Right atrium auricular region (tissue), 2 donors: ENCODE results near the gene OLFML2B. TPM values are rescaled to one million over a fixed set of nuclear protein-coding genes. Genes with fewer than 3 reads are reported as not detected.

Experiments
- DNase-seq: peaks from one replicate; pipeline ENCODE4 v3.0.0-alpha.2; 2019; ENCODE audit warnings: low spot score
- H3K27ac ChIP-seq, 2 donors: fragments of 200-600 bp; sonication (generic); 1 replicate in 1 of 2; 2 replicates in 1 of 2; pipeline ENCODE4 v1.5.1; 2016 to 2019
- H3K27me3 ChIP-seq, 2 donors: fragments of 200-600 bp; sonication (generic); one replicate each; pipeline versions ENCODE4 v1.5.1 to v1.6.0; 2017 to 2019
- H3K36me3 ChIP-seq: fragments of 200-600 bp; sonication (generic); one replicate; pipeline ENCODE4 v1.5.1; 2016
- H3K4me1 ChIP-seq, 2 donors: fragments of 200-600 bp; sonication (generic); one replicate each; pipeline versions ENCODE4 v1.5.1 to v1.6.0; 2017 to 2019
- H3K4me3 ChIP-seq, 2 donors: fragments of 200-600 bp; sonication (generic); 1 replicate in 1 of 2; 2 replicates in 1 of 2; pipeline ENCODE4 v1.5.1; 2017 to 2019; ENCODE audit warnings: mild to moderate bottlenecking in 1 of 2, moderate library complexity in 1 of 2
- H3K9me3 ChIP-seq, 2 donors: fragments of 200-600 bp; sonication (generic); one replicate each; pipeline ENCODE4 v1.5.1; 2019
- CTCF ChIP-seq, 2 donors: fragments of 200-600 bp; sonication (generic); IDR thresholded peaks; one replicate each; pipeline ENCODE4 v1.5.1; 2019; ENCODE audit warnings: antibody characterized with exemption in 2 of 2
- total RNA-seq, 2 donors: library from RNA; depleted of rRNA; stranded (reverse); fragments of >200 nt; gene quantifications; one replicate each; pipeline ENCODE4 v1.1.0, GENCODE V29; 2016

OLFML2B gene
- total RNA-seq, 2 donors from 2014 or later: 4.5 to 9.2 TPM

- Histone ChIP-seq H3K36me3 (peaks cover 8% of the 10 kb centered on the region), H3K4me3 (no peak overlapping the region), H3K27ac (no peak overlapping the region), H3K27me3 (no peaks in the 10 kb centered on the region), H3K9me3 (no peaks in the 10 kb centered on the region), H3K4me1 (no peaks in the 10 kb centered on the region)
- DNase-seq: no peak
- TF ChIP-seq CTCF (IDR thresholded peaks at IDR 0.05): no peak
Measured at GRCh38 chr1:161940866-161941591, 82.6 kb downstream of the OLFML2B start.

GRCh38 chr1:161936786-161937185 is 86.9 kb downstream of the OLFML2B start:
- DNase-seq: no peak
- H3K27me3 ChIP-seq: no peaks in the 10 kb centered on the region
- TF ChIP-seq CTCF (IDR thresholded peaks at IDR 0.05): no peak
- H3K4me3 ChIP-seq: no peak overlapping the region
- H3K4me1 ChIP-seq: no peaks in the 10 kb centered on the region
- H3K27ac ChIP-seq: no peak overlapping the region
- no peaks in the 10 kb centered on the region for H3K36me3 ChIP-seq
- no peaks in the 10 kb centered on the region for H3K9me3 ChIP-seq

- no peaks in the 10 kb centered on the region for H3K27me3 ChIP-seq
- no peak overlapping the region for H3K27ac ChIP-seq
- H3K4me1 ChIP-seq: no peaks in the 10 kb centered on the region
- H3K4me3 ChIP-seq: no peak overlapping the region
- H3K36me3 ChIP-seq: no peaks in the 10 kb centered on the region
- DNase-seq: no peak
- H3K9me3 ChIP-seq: no peaks in the 10 kb centered on the region
- TF ChIP-seq CTCF (IDR thresholded peaks at IDR 0.05): no peak
Measured at GRCh38 chr1:161935264-161935663, 88.4 kb downstream of the OLFML2B start.

GRCh38 chr1:161933592-161934588 is 89.8 kb downstream of the OLFML2B start:
- H3K9me3 ChIP-seq: no peaks in the 10 kb centered on the region
- no peaks in the 10 kb centered on the region for H3K4me1 ChIP-seq
- H3K4me3 ChIP-seq: no peak overlapping the region
- DNase-seq: no peak
- no peak overlapping the region for H3K27ac ChIP-seq
- H3K27me3 ChIP-seq: no peaks in the 10 kb centered on the region
- H3K36me3 ChIP-seq: no peaks in the 10 kb centered on the region
- TF ChIP-seq CTCF (IDR thresholded peaks at IDR 0.05): no peak

Other genes starting within 250 kb of the OLFML2B start
- gene NOS1AP, start 45.8 kb upstream of the OLFML2B start, total RNA-seq: 1 to 10 TPM; 2.2 to 2.4 TPM